GM21576 (cell line): ENCODE data around the gene THSD4.

ENCODE experiments used
- ATAC-seq: cut with Tn5 transposase; IDR thresholded peaks from one replicate; pipeline ENCODE4 v1.9.1; 2021; ENCODE audit warnings: mild to moderate bottlenecking, moderate library complexity; ENCODE audit not compliant: unreplicated experiment

The THSD4 gene

DNA sequence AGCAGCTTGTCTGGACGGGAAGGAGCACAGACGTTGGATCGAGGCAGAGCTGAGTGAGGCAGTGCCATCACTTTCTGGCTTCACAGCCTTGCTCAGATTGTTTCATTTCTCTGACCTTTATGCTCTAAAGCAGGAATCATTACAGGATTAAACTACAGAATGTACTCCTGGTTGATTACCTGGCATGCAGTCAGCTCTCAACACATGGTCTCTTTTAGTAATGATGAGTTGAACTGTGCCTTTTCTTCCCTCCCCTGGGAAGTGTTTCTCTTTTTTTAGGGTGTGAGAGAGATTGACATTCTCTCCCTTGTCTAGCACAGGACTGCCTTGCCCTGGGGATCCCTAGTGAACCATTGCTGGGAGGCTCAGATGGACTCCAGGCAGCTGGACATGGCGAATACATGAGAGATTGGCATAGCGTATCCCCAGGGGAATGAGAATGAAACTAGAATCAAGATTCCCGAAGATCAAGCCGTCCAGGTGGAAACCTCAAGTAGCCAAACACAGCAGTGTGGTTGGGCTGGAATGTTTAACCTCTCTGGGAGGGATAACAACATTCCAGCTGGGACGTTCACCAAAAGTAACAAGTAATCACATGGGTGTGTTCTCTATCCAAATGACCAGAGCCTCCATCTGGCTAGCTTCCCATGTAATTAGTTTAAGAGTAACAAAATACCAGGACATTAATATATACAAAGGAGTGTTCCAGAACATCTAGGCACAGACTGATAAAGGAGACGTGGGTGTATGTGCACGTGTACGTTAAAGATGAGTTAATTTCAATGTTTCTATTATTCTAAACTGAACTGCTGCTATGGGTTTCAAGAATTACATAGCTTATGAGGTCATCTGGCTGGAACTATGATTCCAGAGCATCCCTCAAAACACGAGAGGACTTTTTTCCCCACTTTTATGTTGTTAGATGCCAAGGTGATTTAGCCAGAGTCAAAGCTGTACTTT is 576.5 kb downstream of the THSD4 start:
- no peak for ATAC-seq

DNA sequence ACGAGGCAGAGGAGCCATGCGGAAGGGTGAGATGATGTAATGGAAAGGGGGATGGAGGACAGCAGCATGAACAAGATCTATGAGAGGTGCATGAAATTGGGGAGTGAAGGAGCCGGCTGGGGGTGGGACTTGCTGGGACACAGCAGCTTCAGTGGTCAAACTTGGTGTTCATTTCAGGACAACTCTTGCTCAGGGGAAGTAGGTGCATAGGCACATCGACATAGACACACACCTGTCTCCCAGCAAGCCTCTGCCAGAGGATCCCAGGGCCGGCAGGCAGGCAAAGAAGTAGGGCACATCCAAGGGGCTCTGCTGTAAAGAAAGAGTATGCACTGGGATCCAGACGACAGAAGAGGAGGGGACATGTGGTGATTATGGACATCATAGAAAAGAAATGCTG is 582.0 kb downstream of the THSD4 start:
- no peak for ATAC-seq

DNA sequence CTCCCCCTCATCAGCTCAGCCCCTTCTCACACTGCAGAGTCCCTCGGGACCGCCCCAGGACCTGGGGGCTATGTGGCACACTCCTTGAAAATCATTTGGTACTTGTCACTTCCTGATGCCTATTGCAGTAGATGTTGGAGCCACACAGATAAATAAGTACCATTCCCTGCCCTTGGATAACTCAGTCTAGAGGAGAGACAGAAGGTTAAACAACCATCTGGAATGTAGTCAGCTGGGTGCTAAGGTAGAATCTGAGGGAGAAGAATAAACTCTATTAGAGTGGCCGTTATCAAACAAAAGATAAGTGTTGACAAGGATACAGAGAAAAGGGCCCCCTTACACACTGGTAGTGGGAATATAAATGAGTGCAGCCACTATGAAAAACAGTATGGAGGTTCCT is 582.8 kb downstream of the THSD4 start:
- no peak for ATAC-seq

DNA sequence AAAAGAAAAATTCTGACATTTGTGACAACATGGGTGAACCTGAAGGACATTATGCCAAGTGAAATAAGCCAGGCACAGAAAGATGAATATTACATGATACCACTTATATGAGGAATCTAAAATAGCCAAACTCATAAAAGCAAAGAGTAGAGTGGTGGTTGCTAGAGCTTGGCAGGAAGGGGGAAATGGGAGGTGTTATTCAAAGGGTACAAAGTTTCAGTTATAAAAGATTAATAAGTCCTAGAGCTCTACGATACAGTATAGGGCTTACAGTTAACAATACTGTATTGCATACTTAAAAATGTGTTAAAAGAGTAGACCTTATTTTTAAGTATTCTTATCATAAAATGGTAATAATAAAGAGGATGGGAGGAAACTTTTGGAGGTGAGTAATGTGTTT is 583.5 kb downstream of the THSD4 start:
- no peak for ATAC-seq

DNA sequence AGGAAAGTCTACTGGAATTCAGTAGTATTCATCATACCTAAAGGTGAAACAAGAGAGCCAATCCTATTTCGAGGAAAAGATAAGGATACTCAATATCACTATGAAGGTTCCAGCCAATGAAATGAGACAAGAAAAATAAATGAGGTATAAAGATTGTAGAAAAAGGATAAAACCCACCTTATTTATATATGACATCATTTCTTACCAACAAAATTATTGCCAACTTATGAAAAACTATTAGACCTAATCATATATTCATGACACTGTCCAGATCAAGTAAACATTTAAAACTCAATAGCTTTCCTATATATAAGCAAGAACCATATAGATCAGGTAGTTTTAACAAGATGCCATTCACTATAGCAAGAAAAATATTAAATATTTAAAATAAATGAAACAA is 584.7 kb downstream of the THSD4 start:
- ATAC-seq = no peak

- no peak for ATAC-seq
Measured at GRCh38 chr15:71701808-71702207, 586.5 kb downstream of the THSD4 start.

DNA sequence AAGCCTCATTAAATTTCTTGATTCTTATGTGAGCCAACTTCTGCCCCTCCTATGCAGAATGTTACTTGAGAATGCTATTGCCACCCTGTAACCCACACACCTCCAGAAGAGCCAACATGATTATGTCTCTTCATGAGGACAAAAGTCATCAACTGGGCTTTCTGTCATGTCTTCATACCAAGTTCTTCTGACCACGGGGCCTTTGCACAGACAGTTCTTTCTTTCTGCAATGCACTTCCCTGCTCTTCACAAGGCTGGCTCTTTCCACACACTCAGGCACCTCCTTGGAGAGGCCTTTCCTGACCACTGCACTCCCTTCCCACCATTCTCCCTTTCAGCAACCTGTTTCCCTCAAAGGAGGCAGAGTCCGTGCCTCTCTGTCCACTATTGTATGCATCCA is 587.2 kb downstream of the THSD4 start:
- ATAC-seq = no peak

- no peak for ATAC-seq
Measured at GRCh38 chr15:71705151-71705550, 589.9 kb downstream of the THSD4 start.

- no peak for ATAC-seq
Measured at GRCh38 chr15:71706461-71707229, 591.4 kb downstream of the THSD4 start.

DNA sequence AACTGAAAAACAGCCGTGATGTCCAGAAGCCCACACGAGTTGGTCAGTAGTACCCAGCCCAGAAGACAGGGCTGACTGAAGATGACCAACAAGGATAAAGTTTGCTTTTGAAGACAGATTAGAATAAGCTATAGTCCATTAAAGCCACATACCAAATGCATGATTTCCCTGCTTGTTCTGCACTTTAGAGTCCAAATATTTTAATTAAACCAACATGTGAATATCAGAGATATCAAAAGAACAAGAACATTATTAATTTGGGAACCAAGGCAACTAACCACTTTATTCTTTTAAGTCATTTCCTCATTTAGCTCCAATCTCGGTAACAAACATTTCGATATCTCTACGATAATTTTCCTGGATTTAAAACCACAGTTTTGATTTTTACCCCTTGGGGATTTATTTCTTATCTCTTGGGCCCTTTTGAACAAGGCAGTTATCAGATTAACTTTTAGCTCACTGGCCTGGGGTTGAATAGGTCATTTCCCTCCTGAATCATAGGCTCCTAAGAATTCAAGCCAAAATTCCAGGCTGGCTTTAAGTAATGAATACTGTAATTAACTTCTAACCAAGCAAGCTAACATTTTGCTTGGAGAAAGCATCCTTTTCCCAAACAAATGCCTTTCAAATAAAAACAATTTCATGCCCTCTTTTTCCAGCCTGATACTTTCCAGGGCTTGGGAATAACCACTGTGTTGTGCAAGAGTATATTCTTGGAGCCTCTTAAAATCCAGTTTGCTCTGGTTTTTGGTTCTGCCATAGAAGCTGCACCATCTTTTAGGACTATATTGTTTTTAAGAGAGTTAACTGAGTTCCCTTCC is 592.2 kb downstream of the THSD4 start:
- ATAC-seq = no peak

DNA sequence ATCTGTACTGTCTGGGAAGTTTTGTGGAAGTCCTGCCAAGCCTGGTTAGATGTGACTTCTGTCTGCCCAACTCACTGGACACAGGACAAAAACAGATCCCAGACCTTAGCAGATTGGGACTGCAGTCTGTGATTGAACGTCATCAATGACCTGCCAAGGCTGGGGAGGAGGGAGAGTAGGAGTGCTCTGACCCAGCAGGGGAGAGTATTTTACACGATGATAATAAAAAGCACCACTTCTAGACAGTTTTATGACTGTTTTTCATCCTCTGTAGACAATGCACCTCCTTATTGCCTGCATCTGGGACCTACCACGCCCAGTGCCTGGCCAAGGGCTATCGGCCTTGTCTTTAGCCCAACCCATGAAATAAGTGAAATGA is 592.8 kb downstream of the THSD4 start:
- ATAC-seq = no peak

DNA sequence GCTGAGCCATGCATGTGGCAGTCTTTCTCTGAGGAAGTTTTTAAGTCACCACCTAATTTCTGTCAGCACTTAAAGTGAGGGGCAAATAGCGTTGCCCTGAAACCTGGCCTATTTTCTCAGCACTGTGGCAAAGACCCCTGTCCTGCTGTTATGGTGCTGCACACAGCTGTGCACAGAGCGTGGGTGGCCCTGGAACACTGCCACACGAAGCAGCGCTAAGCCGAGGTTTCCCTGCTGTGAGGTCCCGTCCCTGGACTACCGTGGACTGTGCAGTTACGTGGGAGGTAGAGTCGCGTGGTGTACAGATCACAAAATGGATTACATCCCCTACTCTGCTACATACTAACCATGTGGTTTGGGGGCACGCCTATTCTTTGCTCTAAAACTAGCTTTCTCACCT is 593.5 kb downstream of the THSD4 start:
- no peak for ATAC-seq

DNA sequence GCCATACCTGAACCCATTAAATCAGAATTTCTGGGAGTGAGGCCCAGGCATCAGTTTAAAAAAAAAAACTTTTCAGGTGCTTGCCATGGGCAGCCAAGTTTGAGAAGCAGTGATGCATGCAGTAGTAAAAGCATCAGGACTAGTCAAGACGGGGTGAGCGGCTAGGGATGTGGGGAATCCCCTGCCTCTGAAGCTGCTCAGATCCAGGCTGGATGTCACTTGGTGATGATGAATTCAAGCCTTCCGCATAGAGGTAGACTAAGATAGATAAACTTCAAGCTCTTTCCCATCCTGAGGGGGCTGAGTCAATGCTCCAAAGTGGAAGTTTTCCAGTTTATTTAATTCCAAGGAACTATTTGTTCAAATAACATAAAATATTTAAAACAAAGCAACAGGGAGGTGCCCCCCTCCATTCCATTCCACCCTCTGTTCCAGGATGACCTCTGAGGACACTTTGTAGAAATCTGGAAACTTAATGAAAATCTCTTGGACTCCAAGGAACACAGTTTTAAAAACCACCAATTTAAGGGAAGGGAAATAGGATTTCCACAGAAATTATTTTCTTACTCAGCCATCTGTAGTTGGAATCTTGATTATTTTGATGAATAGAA is 594.6 kb downstream of the THSD4 start:
- no peak for ATAC-seq

DNA sequence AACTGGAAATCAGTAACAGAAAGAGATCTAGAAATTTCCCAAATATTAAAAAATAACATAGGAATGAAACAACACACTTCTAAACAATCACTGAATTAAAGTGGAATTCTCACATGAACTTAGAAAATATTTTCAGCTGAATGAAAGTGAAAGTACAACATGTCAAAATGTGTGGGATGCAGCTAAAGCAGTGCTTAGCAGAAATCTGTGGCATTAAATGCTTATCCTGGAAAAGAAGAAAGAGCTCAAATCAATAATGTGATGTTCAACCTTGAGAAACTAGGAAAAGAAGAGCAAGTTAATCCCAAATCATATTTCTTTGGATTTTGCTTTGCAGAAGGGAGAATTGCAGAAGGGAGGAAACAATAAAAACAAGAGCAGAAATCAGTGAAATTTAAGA is 596.9 kb downstream of the THSD4 start:
- no peak for ATAC-seq

GRCh38 chr15:71713191-71713809 is 598.0 kb downstream of the THSD4 start:
- ATAC-seq = no peak

- ATAC-seq = no peak
Measured at GRCh38 chr15:71715914-71716313, 600.6 kb downstream of the THSD4 start.

DNA sequence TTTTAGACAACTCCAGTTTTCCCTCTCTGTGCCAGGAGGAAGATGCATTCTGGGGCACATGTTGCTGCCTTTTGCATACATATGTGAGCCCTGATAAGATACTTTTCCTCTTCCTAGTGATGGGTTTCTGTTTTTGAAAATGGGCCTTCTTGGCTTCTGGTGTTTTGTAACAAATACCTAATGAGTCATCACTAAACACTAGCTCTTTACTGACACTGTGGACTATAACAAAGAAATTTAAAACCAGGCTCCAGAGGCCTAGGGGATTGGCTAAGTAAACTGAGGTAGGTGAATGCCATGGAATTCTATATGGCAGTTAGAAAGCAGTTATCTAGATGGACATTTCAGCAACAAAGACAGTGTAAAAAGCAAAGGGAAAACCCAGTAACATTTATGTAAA is 601.7 kb downstream of the THSD4 start:
- no peak for ATAC-seq

- ATAC-seq = no peak
Measured at GRCh38 chr15:71718116-71718910, 603.0 kb downstream of the THSD4 start.

DNA sequence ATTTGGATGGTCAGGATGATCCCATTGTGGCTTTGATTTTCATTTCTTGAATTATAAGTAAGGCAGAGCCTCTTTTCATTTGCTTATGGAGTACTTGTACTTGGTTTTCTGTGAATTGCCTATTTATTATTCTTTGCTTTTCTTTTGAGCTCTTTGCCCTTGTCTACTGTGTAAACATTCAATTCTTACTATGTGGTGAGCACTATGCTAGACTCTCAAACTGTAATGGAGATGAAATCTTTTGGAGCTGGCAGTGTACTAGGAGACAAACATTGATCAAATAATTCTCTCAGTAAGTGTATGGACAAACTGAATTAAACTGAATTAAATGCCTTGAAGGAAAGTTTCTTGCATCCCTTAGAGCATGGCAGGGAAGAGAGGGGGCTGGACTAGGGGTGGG is 608.1 kb downstream of the THSD4 start:
- no peak for ATAC-seq
